GM12874 (cell line): ENCODE data around the gene ZFP82.

Experiments
- CTCF ChIP-seq: IDR thresholded peaks from 2 replicates; pipeline ENCODE4 v1.5.1; 2011; ENCODE audit warnings: low read depth, mild to moderate bottlenecking, control low read depth, low read length, moderate library complexity; ENCODE audit not compliant: insufficient read depth

Gene ZFP82

GRCh38 chr19:36363845-36364244 is 54.6 kb downstream of the ZFP82 start:
- no peak for TF ChIP-seq CTCF
